ENCODE data around the gene AIP. TPM values are rescaled to one million over a fixed set of nuclear protein-coding genes. Genes with fewer than 3 reads are reported as not detected.

The AIP gene
- total and polyA plus RNA-seq, 9 of the 15 experiments (the other 6 are each of a cell fraction or from before 2014, with no cell fraction given) = 5.2 to 92.5 (median 52.7) TPM

- TF ChIP-seq RBM39 (optimal IDR thresholded peaks at IDR 0.05; ENCODE audit: low read depth, low read length) (no peak), ZNF280A (IDR thresholded peaks at IDR 0.05; ENCODE audit: low read depth, partially characterized antibody) (no peak), ZNF431 (CRISPR knock-in tag; IDR thresholded peaks at IDR 0.05) (no peak), ELF4 (CRISPR knock-in tag; IDR thresholded peaks at IDR 0.05) (no peak), ZSCAN32 (CRISPR knock-in tag; IDR thresholded peaks at IDR 0.05) (no peak), ZNF311 (CRISPR knock-in tag; IDR thresholded peaks at IDR 0.05) (no peak), MAFF (IDR thresholded peaks at IDR 0.05; ENCODE audit: low read length) (no peak), RBM15 (IDR thresholded peaks at IDR 0.05; ENCODE audit: insufficient read depth, low read length) (no peak), NR2C1 (IDR thresholded peaks at IDR 0.05) (no peak), NR2C1 (tag; IDR thresholded peaks at IDR 0.05) (no peak), ZBED1 (IDR thresholded peaks at IDR 0.05) (no peak), SMARCE1 (IDR thresholded peaks at IDR 0.05) (0 out of 2 replicates have a peak, but pooled peaks have one; percentile 19), THRAP3 (IDR thresholded peaks at IDR 0.05; ENCODE audit: borderline replicate concordance) (no peak), KDM4B (IDR thresholded peaks at IDR 0.05; ENCODE audit: borderline replicate concordance in 2 of 2, low read depth in 1 of 2) (no peak), NFE2L1 (tag; IDR thresholded peaks at IDR 0.05; ENCODE audit: borderline replicate concordance, low read depth) (no peak), HDAC1 (IDR thresholded peaks at IDR 0.05) (0 out of 4 replicates have a peak, but pooled peaks of 1 of the 2 experiments have one; percentile 6), NR0B1 (IDR thresholded peaks at IDR 0.05; ENCODE audit: partially characterized antibody) (no peak), MXI1 (IDR thresholded peaks at IDR 0.05; ENCODE audit: low read depth, low read length) (no peak), THAP12 (CRISPR knock-in tag; IDR thresholded peaks at IDR 0.05) (no peak), ZNF398 (CRISPR knock-in tag; IDR thresholded peaks at IDR 0.05) (no peak), ZNF282 (CRISPR knock-in tag; IDR thresholded peaks at IDR 0.05) (no peak), RAD21 (CRISPR knock-in tag; conservative IDR thresholded peaks at IDR 0.05 in 1 of 2, IDR thresholded peaks at IDR 0.05 in 1 of 2) (no peak)
Observed at GRCh38 chr11:67482275-67482826, 475 bp upstream of the AIP start (continued).

Data from K562 (cell line).